K562 (cell line): ENCODE results near the gene PSMA7. TPM values are rescaled to one million over a fixed set of nuclear protein-coding genes. Genes with fewer than 3 reads are reported as not detected.

ENCODE experiments used
- ATAC-seq: fragments of 200-7000 bp; cut with Tn5 transposase; 3 replicates; pipeline ENCODE4 v1.9.1; 2020; ENCODE audit warnings: moderate library complexity
- BruUV-seq: library from RNA; stranded (reverse); fragments of 400-500 nt; replicated peaks from 2 replicates; lab custom pipeline; 2021; lab: Mats Ljungman, UMichigan
- CTCF ChIA-PET: fragments of 300-600 bp; formaldehyde crosslinking; extraction: SDS; loops from one replicate; lab custom pipeline; 2021; ENCODE audit warnings: low intra/inter-chr PET ratio; lab: Yijun Ruan, JAX
- POLR2A ChIA-PET: fragments of 300-600, 350-650 bp; sonication (Branson Sonifier 250); formaldehyde crosslinking; extraction: SDS; loops from one replicate; lab custom pipeline; 2021; ENCODE audit warnings: antibody characterized with exemption, inconsistent platforms; lab: Yijun Ruan, JAX
- DNase-seq, 4 experiments: peaks; one replicate each; pipeline versions ENCODE4 v3.0.0 to v3.0.0-alpha.2; 2011 to 2018; ENCODE audit warnings: low spot score in 3 of 4, mixed read lengths in 3 of 4; ENCODE audit errors: extremely low read depth in 1 of 4
- FAIRE-seq: peaks from 2 replicates; lab custom pipeline; 2011; peaks lifted over from hg19 to GRCh38; lab: Jason Lieb, UNC
- H2AFZ ChIP-seq: 2 replicates; pipeline ENCODE4 v1.6.0; 2011; ENCODE audit warnings: low read depth, low read length, control low read depth, inconsistent platforms
- H3K27ac ChIP-seq: fragments of 200-600 bp; 3 replicates; pipeline ENCODE4 v1.8.0; 2011; ENCODE audit warnings: low read depth, mild to moderate bottlenecking, control low read depth, inconsistent platforms, low read length, moderate library complexity, mixed read lengths; ENCODE audit errors: extremely low read depth
- H3K27me3 ChIP-seq, 2 experiments: fragments of 300-600 bp in 1 of 2; 2 replicates in 1 of 2; 3 replicates in 1 of 2; pipeline versions ENCODE4 v1.6.0 to v1.8.0; 2011; ENCODE audit warnings: inconsistent platforms in 2 of 2, low read length in 2 of 2, mild to moderate bottlenecking in 1 of 2, mixed read lengths in 1 of 2, moderate library complexity in 1 of 2; ENCODE audit not compliant: control insufficient read depth in 2 of 2, insufficient read depth in 2 of 2
- H3K36me3 ChIP-seq: fragments of 300-600 bp; 3 replicates; pipeline ENCODE4 v1.8.0; 2011; ENCODE audit warnings: mild to moderate bottlenecking, low read length, inconsistent platforms; ENCODE audit not compliant: control insufficient read depth, insufficient read depth
- H3K4me1 ChIP-seq, 2 experiments: fragments of 200-600 bp in 1 of 2; replicated peaks in 1 of 2; 2 replicates in 1 of 2; 3 replicates in 1 of 2; pipeline versions ENCODE4 v1.5.1 to v1.8.0; 2011; ENCODE audit warnings: inconsistent platforms in 2 of 2, low read length in 2 of 2, mild to moderate bottlenecking in 1 of 2, mixed read lengths in 1 of 2, moderate library complexity in 1 of 2; ENCODE audit not compliant: control insufficient read depth in 2 of 2, insufficient read depth in 2 of 2
- H3K4me2 ChIP-seq: 2 replicates; pipeline ENCODE4 v1.6.1; 2011; ENCODE audit warnings: low read length, control low read depth, inconsistent platforms, mixed read lengths; ENCODE audit not compliant: insufficient read depth
- H3K4me3 ChIP-seq: fragments of 200-600 bp; sonication (generic), shearing (Covaris generic); 2 replicates; pipeline ENCODE4 v1.5.1; 2016; ENCODE audit warnings: control low read depth, inconsistent platforms
- H3K79me2 ChIP-seq: fragments of 200-600 bp; 3 replicates; pipeline ENCODE4 v1.8.0; 2011; ENCODE audit warnings: low read length, inconsistent platforms; ENCODE audit not compliant: control insufficient read depth, insufficient read depth
- H3K9ac ChIP-seq, 2 experiments: 2 replicates each; pipeline versions ENCODE4 v1.6.0 to v1.6.1; 2011; ENCODE audit warnings: low read depth in 2 of 2, low read length in 2 of 2, control low read depth in 1 of 2, inconsistent platforms in 1 of 2, mild to moderate bottlenecking in 1 of 2, mixed read lengths in 1 of 2; ENCODE audit not compliant: insufficient read depth in 1 of 2
- H3K9me1 ChIP-seq: one replicate; pipeline ENCODE4 v1.6.0; 2011; ENCODE audit warnings: inconsistent platforms, mild to moderate bottlenecking, low read length, moderate library complexity; ENCODE audit not compliant: control insufficient read depth, insufficient read depth
- H3K9me3 ChIP-seq: replicated peaks from 2 replicates; pipeline ENCODE4 v1.5.1; 2011; ENCODE audit warnings: low read depth, low read length, inconsistent platforms; ENCODE audit not compliant: control insufficient read depth, insufficient read depth
- H4K20me1 ChIP-seq: replicated peaks from 2 replicates; pipeline ENCODE4 v1.6.1; 2011; ENCODE audit warnings: low read length, inconsistent platforms, mixed read lengths; ENCODE audit not compliant: control insufficient read depth, insufficient read depth
- CEBPG ChIP-seq, 3 experiments: fragments of 200-800 bp in 1 of 3; sonication (Bioruptor generic) in 1 of 3; sonication (generic) in 1 of 3; formaldehyde crosslinking in 1 of 3; IDR thresholded peaks in 2 of 3; conservative IDR thresholded peaks in 1 of 3; 2 replicates each; pipeline versions ENCODE4 v1.6.1 to v1.8.0; 2016 to 2022; ENCODE audit warnings: missing compliant biosample characterization in 2 of 3, missing genetic modification characterization in 2 of 3, mild to moderate bottlenecking in 1 of 3, missing genetic modification reagents in 1 of 3
- FOXA1 ChIP-seq: fragments of 450-650 bp; IDR thresholded peaks from 2 replicates; pipeline ENCODE4 v1.6.1; 2016; ENCODE audit warnings: mild to moderate bottlenecking, borderline replicate concordance
- HMG20A ChIP-seq: fragments of 450-650 bp; formaldehyde crosslinking; conservative IDR thresholded peaks from 2 replicates; pipeline ENCODE4 v1.4.0; 2020; ENCODE audit warnings: mild to moderate bottlenecking, mixed read lengths
- NCOA6 ChIP-seq: fragments of 450-650 bp; IDR thresholded peaks from 2 replicates; pipeline ENCODE4 v1.6.1; 2017; ENCODE audit warnings: mild to moderate bottlenecking
- NFE2L1 ChIP-seq: fragments of 450-650 bp; IDR thresholded peaks from 2 replicates; pipeline ENCODE4 v1.6.1; 2016; ENCODE audit warnings: missing genetic modification characterization, low read depth, mild to moderate bottlenecking, missing compliant biosample characterization, moderate library complexity, borderline replicate concordance
- PHB ChIP-seq: fragments of 250-450 bp; sonication (Bioruptor Pico); IDR thresholded peaks from 2 replicates; pipeline ENCODE4 v1.5.0; 2021
- SIX5 ChIP-seq, 2 experiments: IDR thresholded peaks; 2 replicates each; pipeline ENCODE4 v1.6.1; 2011; ENCODE audit warnings: low read length in 2 of 2, borderline replicate concordance in 1 of 2, low read depth in 1 of 2, mild to moderate bottlenecking in 1 of 2, moderate library complexity in 1 of 2; ENCODE audit not compliant: insufficient read depth in 1 of 2
- TAF15 ChIP-seq: fragments of 200-400 bp; formaldehyde crosslinking; IDR thresholded peaks from 2 replicates; pipeline ENCODE4 v1.6.1; 2017; ENCODE audit warnings: mild to moderate bottlenecking, low read depth, low read length, moderate library complexity
- TCF15 ChIP-seq: fragments of 250-450 bp; sonication (Bioruptor Pico); IDR thresholded peaks from 2 replicates; pipeline ENCODE4 v1.8.0; 2022; ENCODE audit warnings: moderate library complexity, mild to moderate bottlenecking, inconsistent platforms
- WHSC1 ChIP-seq: IDR thresholded peaks from one replicate; pipeline ENCODE4 v1.6.1; 2012; ENCODE audit warnings: low read length, control low read depth, inconsistent platforms
- WGBS: fragments of 100-300 bp; shearing (Covaris generic); methylation state at CpG from one replicate; pipeline ENCODE4 v1.1.6; 2016; ENCODE audit warnings: low coverage, mixed read lengths; ENCODE audit not compliant: insufficient coverage; ENCODE audit errors: missing lambda C conversion rate; 5-methylcytosine and 5-hydroxymethylcytosine counted together
- in situ Hi-C: fragments of 300-500 bp; cut with MboI; formaldehyde crosslinking; loops from 4 replicates; pipeline ENCODE4 v1.15.0; 2018; ENCODE audit warnings: inconsistent platforms, mixed read lengths
- intact Hi-C: fragments of 100-400 bp; cut with micrococcal nuclease; formaldehyde crosslinking; loops from 2 replicates; pipeline ENCODE4 v1.14.2; 2022
- polyA plus RNA-seq, 8 experiments: library from polyadenylated mRNA; depleted of rRNA in 4 of 8; stranded (reverse) in 5 of 8; unstranded in 3 of 8; fragments of >200 nt; fragmentation: Nextera tagmentation in 2 of 8; fragmentation: Illumina TruSeq in 1 of 8; extraction: Ambion mirVana in 2 of 8; extraction: Trizol in 1 of 8; gene quantifications; 2 replicates each; pipeline versions ENCODE4 v1.2.1 to v1.2.3, GENCODE V29; 2011 to 2014; ENCODE audit warnings: inconsistent platforms in 1 of 8, missing spikeins in 1 of 8
- total RNA-seq, 7 experiments: library from RNA; depleted of rRNA in 6 of 7; stranded (reverse); fragments of >200 nt in 6 of 7; fragmentation: Illumina TruSeq in 2 of 7; extraction: Trizol in 2 of 7; gene quantifications; 2 replicates each; pipeline versions ENCODE4 v1.2.1 to v1.2.3, GENCODE V29; 2011 to 2021; ENCODE audit warnings: low replicate concordance in 1 of 7
- TF ChIP-seq, protein P1 (sequence below): sonication (generic); formaldehyde crosslinking; IDR thresholded peaks from 2 replicates; pipeline ENCODE4 v1.8.1; 2023; ENCODE audit warnings: missing genetic modification reagents, mild to moderate bottlenecking, borderline replicate concordance
- TF ChIP-seq, protein P2 (sequence below): fragments of 450-650 bp; IDR thresholded peaks from 2 replicates; pipeline ENCODE4 v1.6.1; 2016; ENCODE audit warnings: missing biosample characterization, missing genetic modification characterization
- TF ChIP-seq, protein P3 (sequence below): sonication (generic); formaldehyde crosslinking; IDR thresholded peaks from 2 replicates; pipeline ENCODE4 v1.8.1; 2023; ENCODE audit warnings: mild to moderate bottlenecking, missing genetic modification reagents

The PSMA7 gene
- total and polyA plus RNA-seq, 9 of the 15 experiments (the other 6 are each of a cell fraction or from before 2014, with no cell fraction given): 257 to 510 (median 393) TPM

DNA sequence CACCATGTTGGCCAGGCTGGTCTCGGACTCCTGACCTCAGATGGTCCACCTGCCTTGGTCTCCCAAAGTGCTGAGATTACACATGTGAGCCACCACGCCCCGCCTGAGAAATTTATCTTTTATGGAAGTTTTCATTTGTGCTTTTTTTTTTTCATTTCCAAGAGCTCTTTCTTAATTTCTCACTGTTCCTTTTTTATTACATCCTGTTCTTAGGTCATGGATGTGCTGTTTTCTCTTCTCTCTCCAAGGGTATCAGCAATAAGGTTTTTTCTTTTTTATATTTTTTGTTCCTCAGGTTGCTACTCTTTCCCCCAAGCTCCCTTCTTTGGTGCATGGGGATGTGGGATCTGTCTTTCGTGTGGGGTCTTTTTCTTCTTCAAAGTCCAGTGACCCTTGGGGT is 42.1 kb downstream of the PSMA7 start:
- WGBS: 2% methylated on average over 4 of the region's 4 CpGs
- Histone ChIP-seq H3K9me3 (no peaks in the 10 kb centered on the region), H3K4me3 (no peak overlapping the region), H3K27ac (no peak overlapping the region), H3K9ac (no peak overlapping the region), H4K20me1 (no peaks in the 10 kb centered on the region), H2AFZ (no peak overlapping the region), H3K4me2 (no peak overlapping the region), H3K4me1 (peaks cover 0 to 33% of the 10 kb centered on the region in 2 experiments; a peak in 3 of 5 replicates), H3K79me2 (no peaks in the 10 kb centered on the region), H3K36me3 (no peaks in the 10 kb centered on the region), H3K27me3 (peaks cover 50 to 73% of the 10 kb centered on the region in 2 experiments), H3K9me1 (no peaks in the 10 kb centered on the region)
- FAIRE-seq (no peak), ATAC-seq (no peak), DNase-seq (no peak)
- CTCF ChIA-PET: no interaction called here
- POLR2A ChIA-PET: interaction anchor here (1.0 kb wide), 1 partner anchor 10 kb away, joined by 4 read pairs; no protein-coding TSS in a partner anchor
- BruUV-seq: no TSS peak
- in situ Hi-C loops: no loop called here
- intact Hi-C loops: no loop called here
- TF ChIP-seq WHSC1 (no peak), CEBPG (CRISPR knock-in tag; IDR thresholded peaks at IDR 0.05) (no peak), CEBPG (tag; conservative IDR thresholded peaks at IDR 0.05 in 1 of 2, IDR thresholded peaks at IDR 0.05 in 1 of 2) (no peak), HMG20A (no peak), NCOA6 (no peak), PHB (CRISPR knock-in tag) (no peak), TAF15 (no peak), SIX5 (IDR thresholded peaks at IDR 0.05; ENCODE audit: borderline replicate concordance in 1 of 2, insufficient read depth in 1 of 2, low read depth in 1 of 2, low read length in 2 of 2) (no peak), TCF15 (CRISPR knock-in tag) (no peak), NFE2L1 (tag) (no peak), FOXA1 (no peak)
- TF ChIP-seq, protein P1, sequence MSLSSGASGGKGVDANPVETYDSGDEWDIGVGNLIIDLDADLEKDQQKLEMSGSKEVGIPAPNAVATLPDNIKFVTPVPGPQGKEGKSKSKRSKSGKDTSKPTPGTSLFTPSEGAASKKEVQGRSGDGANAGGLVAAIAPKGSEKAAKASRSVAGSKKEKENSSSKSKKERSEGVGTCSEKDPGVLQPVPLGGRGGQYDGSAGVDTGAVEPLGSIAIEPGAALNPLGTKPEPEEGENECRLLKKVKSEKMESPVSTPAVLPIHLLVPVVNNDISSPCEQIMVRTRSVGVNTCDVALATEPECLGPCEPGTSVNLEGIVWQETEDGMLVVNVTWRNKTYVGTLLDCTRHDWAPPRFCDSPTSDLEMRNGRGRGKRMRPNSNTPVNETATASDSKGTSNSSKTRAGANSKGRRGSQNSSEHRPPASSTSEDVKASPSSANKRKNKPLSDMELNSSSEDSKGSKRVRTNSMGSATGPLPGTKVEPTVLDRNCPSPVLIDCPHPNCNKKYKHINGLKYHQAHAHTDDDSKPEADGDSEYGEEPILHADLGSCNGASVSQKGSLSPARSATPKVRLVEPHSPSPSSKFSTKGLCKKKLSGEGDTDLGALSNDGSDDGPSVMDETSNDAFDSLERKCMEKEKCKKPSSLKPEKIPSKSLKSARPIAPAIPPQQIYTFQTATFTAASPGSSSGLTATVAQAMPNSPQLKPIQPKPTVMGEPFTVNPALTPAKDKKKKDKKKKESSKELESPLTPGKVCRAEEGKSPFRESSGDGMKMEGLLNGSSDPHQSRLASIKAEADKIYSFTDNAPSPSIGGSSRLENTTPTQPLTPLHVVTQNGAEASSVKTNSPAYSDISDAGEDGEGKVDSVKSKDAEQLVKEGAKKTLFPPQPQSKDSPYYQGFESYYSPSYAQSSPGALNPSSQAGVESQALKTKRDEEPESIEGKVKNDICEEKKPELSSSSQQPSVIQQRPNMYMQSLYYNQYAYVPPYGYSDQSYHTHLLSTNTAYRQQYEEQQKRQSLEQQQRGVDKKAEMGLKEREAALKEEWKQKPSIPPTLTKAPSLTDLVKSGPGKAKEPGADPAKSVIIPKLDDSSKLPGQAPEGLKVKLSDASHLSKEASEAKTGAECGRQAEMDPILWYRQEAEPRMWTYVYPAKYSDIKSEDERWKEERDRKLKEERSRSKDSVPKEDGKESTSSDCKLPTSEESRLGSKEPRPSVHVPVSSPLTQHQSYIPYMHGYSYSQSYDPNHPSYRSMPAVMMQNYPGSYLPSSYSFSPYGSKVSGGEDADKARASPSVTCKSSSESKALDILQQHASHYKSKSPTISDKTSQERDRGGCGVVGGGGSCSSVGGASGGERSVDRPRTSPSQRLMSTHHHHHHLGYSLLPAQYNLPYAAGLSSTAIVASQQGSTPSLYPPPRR (CRISPR knock-in tag): no peak
- TF ChIP-seq, protein P2, sequence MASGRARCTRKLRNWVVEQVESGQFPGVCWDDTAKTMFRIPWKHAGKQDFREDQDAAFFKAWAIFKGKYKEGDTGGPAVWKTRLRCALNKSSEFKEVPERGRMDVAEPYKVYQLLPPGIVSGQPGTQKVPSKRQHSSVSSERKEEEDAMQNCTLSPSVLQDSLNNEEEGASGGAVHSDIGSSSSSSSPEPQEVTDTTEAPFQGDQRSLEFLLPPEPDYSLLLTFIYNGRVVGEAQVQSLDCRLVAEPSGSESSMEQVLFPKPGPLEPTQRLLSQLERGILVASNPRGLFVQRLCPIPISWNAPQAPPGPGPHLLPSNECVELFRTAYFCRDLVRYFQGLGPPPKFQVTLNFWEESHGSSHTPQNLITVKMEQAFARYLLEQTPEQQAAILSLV (tag): no peak
- TF ChIP-seq, protein P3, sequence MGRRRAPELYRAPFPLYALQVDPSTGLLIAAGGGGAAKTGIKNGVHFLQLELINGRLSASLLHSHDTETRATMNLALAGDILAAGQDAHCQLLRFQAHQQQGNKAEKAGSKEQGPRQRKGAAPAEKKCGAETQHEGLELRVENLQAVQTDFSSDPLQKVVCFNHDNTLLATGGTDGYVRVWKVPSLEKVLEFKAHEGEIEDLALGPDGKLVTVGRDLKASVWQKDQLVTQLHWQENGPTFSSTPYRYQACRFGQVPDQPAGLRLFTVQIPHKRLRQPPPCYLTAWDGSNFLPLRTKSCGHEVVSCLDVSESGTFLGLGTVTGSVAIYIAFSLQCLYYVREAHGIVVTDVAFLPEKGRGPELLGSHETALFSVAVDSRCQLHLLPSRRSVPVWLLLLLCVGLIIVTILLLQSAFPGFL: no peak
